ENCODE results near the gene ING1.
"Not testable (repeated sequence)": the region's sequence is repeated elsewhere in the genome, so short reads cannot be mapped to it uniquely, and the experiment has no call there.

Gene ING1

DNA sequence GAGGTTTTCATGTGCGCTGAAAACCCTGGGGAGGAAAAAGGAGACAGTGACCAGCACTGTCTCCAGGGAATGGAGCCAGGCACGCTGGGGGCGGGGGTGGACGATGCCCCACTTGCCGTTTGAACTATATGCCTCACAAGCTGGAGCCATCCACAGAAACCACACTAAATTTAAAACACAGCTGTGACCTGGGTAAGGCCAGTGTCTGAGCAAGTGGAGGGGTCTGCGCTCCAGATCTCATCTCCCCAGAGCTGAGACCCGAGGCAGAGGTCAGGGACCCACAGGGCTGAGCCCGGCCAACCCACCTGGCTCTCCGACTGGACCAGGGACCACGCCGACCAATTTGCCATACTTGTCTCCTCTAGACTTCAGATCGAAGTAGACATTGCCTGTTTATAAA lies 30.8 kb upstream of the ING1 start:
- H3K36me3 ChIP-seq (ENCODE audit: insufficient read depth, low read length), result peaks cover 45% of the 10 kb centered on the region
- no peaks in the 10 kb centered on the region for H3K9me3 ChIP-seq (ENCODE audit: low read length)
- H3K9ac ChIP-seq (ENCODE audit: low read length), result no peak overlapping the region
- no peak overlapping the region for H3K27ac ChIP-seq (ENCODE audit: low read depth, low read length)
- H3K4me1 ChIP-seq (ENCODE audit: insufficient read depth, low read length), result peaks cover 14% of the 10 kb centered on the region
- H3K27me3 ChIP-seq (ENCODE audit: control insufficient read depth in 1 of 2, insufficient read depth in 2 of 2, low read length in 2 of 2), result no peaks in the 10 kb centered on the region
- H3K4me3 ChIP-seq (ENCODE audit: low read depth in 1 of 2, low read length in 2 of 2), result no peak overlapping the region

DNA sequence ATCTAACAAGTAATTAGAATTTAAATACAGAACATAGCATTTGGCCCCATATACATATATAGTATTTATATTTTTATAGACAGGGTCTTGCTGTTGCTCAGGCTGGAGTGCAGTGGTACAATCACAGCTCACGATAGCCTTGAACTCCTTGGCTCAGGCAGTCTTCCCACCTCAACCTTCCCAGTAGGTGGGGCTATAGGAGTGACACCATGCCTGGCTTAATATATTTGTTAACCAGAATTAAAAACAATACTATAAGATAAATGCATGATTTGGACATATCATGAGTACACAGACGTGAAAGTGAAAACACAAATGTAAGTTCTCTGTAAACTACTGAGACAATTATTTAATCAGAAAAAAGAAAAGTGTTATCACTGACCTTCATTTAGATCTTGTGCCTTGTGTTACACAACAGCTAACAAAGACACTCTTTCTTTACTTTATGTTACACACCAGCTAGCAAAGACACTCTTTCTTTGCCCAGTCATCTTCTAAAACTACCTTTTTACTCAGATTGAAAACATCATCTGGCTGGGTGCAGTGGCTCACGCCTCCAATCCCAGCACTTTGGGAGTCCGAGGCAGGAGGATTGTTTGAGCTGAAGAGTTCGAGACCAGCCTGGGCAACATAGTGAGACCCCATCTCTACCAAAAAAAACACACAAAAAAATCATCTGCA lies 30.2 kb upstream of the ING1 start:
- H3K27ac ChIP-seq (ENCODE audit: low read depth, low read length), result peak overlapping the region; percentile 69
- H3K36me3 ChIP-seq (ENCODE audit: insufficient read depth, low read length), result peaks cover 46% of the 10 kb centered on the region
- no peak overlapping the region for H3K9ac ChIP-seq (ENCODE audit: low read length)
- no peak overlapping the region for H3K4me3 ChIP-seq (ENCODE audit: low read depth in 1 of 2, low read length in 2 of 2)
- H3K4me1 ChIP-seq (ENCODE audit: insufficient read depth, low read length), result peaks cover 14% of the 10 kb centered on the region
- H3K9me3 ChIP-seq (ENCODE audit: low read length), result no peaks in the 10 kb centered on the region
- no peaks in the 10 kb centered on the region for H3K27me3 ChIP-seq (ENCODE audit: control insufficient read depth in 1 of 2, insufficient read depth in 2 of 2, low read length in 2 of 2)

DNA sequence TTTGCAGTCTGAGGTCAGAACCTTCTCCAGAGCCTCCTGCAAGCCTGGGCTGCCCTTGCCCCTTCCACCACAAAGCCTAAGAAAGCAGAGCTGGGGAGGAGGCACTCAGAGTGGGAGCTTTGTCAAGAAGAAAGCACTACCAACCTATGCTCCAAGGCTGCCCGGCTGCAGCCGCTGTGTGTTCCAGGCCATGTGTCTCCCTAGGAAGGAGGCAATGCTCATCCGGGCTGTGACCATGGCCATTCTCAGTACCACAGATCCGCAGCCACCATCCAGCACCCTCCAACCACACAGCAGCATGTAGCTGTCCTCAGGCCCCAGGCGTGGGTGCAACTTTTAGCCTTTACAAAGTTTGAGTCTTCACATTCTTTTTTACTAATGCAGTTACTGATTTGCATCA lies 29.6 kb upstream of the ING1 start:
- Histone ChIP-seq H3K9ac (ENCODE audit: low read length) (peak overlapping the region; percentile 20), H3K27ac (ENCODE audit: low read depth, low read length) (peak overlapping the region; percentile 69), H3K27me3 (ENCODE audit: control insufficient read depth in 1 of 2, insufficient read depth in 2 of 2, low read length in 2 of 2) (no peaks in the 10 kb centered on the region), H3K4me1 (ENCODE audit: insufficient read depth, low read length) (peaks cover 14% of the 10 kb centered on the region), H3K4me3 (ENCODE audit: low read depth in 1 of 2, low read length in 2 of 2) (no peak overlapping the region), H3K36me3 (ENCODE audit: insufficient read depth, low read length) (peaks cover 42% of the 10 kb centered on the region), H3K9me3 (ENCODE audit: low read length) (no peaks in the 10 kb centered on the region)

DNA sequence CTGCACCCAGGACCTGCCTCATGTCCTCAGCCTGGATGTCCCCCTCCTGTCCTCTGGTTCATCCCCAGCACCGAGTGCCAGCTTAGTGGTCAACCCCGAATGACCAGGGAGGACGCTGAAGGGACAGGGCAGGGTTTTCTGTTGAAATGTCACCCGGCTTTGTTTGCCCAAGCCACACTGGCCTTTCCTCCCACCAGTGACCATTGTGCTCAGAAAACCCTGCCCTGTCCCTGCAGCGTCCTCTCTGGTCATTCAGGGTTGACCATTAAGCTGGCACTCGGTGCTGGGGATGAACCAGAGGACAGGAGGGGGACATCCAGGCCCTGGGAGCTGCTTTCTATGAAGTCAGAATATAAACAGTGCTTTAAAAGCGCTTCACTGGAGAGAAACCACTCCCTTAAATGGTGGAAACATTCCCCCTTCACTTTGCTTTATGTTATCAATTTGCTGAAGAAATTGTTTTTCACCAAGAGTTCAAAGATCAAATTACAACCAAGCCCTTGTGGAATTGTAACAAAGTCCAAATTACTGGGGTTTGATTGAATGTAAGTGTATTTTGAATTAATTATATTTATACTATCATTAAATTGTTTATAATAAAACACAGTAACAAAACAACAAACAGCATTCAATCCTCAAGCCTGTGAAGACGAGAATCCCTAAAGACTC lies 29.0 kb upstream of the ING1 start:
- Histone ChIP-seq H3K27ac (ENCODE audit: low read depth, low read length) (peak overlapping the region; percentile 64), H3K27me3 (ENCODE audit: control insufficient read depth in 1 of 2, insufficient read depth in 2 of 2, low read length in 2 of 2) (no peaks in the 10 kb centered on the region), H3K9me3 (ENCODE audit: low read length) (no peaks in the 10 kb centered on the region), H3K36me3 (ENCODE audit: insufficient read depth, low read length) (peaks cover 44% of the 10 kb centered on the region), H3K4me3 (ENCODE audit: low read depth in 1 of 2, low read length in 2 of 2) (no peak overlapping the region), H3K4me1 (ENCODE audit: insufficient read depth, low read length) (peaks cover 14% of the 10 kb centered on the region), H3K9ac (ENCODE audit: low read length) (peak overlapping the region; percentile 20)

DNA sequence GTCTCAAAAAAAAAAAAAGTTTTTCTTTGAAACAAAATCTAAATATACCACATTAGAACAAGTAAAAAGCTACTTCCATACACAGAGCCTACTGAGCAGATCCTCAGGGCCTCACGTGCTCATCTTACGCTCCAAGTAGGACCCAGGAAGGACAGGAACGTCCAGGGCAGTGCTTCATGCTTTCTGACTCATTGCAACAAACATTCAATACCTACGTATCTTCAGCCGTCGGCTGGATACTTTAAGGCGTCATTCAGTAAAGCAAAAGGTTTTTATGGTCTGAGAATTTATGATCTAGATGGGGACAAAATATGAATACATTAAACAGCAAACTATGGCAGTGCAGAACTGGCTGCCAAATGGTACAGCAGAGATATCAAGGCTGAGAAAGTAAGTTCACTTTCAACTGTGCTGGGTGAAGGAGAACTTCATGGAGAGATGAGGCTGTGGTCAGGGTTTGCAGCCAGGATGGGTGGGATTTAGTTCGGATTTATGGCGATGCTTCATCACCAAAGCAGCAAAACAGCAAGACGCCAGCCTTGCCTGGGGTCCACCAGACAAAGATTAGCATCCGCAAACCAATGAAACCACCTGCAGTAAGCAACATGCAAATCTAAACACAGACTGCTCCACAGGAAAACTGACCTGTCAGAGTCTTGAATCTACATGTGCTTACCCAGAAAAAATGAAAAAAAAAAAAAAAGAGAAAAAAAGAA lies 28.0 kb upstream of the ING1 start:
- Histone ChIP-seq H3K9me3 (ENCODE audit: low read length) (no peaks in the 10 kb centered on the region), H3K9ac (ENCODE audit: low read length) (no peak overlapping the region), H3K4me1 (ENCODE audit: insufficient read depth, low read length) (peaks cover 18% of the 10 kb centered on the region), H3K36me3 (ENCODE audit: insufficient read depth, low read length) (peaks cover 42% of the 10 kb centered on the region), H3K27me3 (ENCODE audit: control insufficient read depth in 1 of 2, insufficient read depth in 2 of 2, low read length in 2 of 2) (no peaks in the 10 kb centered on the region), H3K27ac (ENCODE audit: low read depth, low read length) (peak overlapping the region; percentile 64), H3K4me3 (ENCODE audit: low read depth in 1 of 2, low read length in 2 of 2) (no peak overlapping the region)

DNA sequence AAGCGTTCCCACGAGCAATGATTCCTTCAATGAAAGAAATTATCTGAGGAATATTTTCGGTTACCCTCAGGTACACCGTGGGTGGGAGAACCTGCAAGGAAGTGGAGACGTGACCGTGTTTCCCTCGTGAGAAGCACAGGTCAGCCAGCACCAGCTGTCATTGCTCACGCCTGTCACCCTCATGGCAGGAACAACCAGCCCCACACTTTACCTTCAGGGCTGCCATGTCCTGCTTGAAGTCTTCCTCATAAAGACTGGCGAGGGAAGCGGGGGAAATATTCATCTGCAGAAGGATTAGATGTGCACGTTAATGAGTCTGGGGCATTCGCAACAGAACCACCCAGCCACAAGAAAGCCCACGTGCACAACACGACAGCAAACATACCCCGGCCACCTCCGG lies 25.8 kb upstream of the ING1 start:
- Histone ChIP-seq H3K9me3 (ENCODE audit: low read length) (no peaks in the 10 kb centered on the region), H3K36me3 (ENCODE audit: insufficient read depth, low read length) (peaks cover 28% of the 10 kb centered on the region), H3K27me3 (ENCODE audit: control insufficient read depth in 1 of 2, insufficient read depth in 2 of 2, low read length in 2 of 2) (no peaks in the 10 kb centered on the region), H3K4me1 (ENCODE audit: insufficient read depth, low read length) (peaks cover 19% of the 10 kb centered on the region), H3K4me3 (ENCODE audit: low read depth in 1 of 2, low read length in 2 of 2) (no peak overlapping the region), H3K27ac (ENCODE audit: low read depth, low read length) (no peak overlapping the region), H3K9ac (ENCODE audit: low read length) (no peak overlapping the region)

DNA sequence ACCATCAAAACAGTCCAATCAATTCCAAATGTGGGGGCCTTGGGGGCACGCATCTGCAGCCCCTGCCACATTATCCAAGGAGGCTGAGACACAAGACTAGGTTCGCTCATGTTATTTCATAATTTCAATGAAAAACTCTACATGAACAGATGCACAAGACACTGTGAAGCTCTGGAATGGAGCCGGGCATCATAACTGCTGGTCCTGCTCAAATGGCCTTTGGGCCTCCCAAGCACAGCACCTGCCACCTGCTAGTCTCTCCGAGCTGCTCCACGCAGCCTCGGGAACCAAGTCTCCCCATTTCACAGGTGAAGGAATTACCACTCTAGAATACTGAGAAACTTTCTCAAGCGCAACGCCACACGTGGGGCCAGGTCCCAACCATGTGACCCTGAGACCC lies 24.5 kb upstream of the ING1 start:
- peak overlapping the region; percentile 16 for H3K27ac ChIP-seq (ENCODE audit: low read depth, low read length)
- no peak overlapping the region for H3K4me3 ChIP-seq (ENCODE audit: low read depth in 1 of 2, low read length in 2 of 2)
- no peaks in the 10 kb centered on the region for H3K9me3 ChIP-seq (ENCODE audit: low read length)
- H3K9ac ChIP-seq (ENCODE audit: low read length), result no peak overlapping the region
- H3K4me1 ChIP-seq (ENCODE audit: insufficient read depth, low read length), result peaks cover 15% of the 10 kb centered on the region
- peaks cover 26% of the 10 kb centered on the region for H3K36me3 ChIP-seq (ENCODE audit: insufficient read depth, low read length)
- H3K27me3 ChIP-seq (ENCODE audit: control insufficient read depth in 1 of 2, insufficient read depth in 2 of 2, low read length in 2 of 2), result no peaks in the 10 kb centered on the region

DNA sequence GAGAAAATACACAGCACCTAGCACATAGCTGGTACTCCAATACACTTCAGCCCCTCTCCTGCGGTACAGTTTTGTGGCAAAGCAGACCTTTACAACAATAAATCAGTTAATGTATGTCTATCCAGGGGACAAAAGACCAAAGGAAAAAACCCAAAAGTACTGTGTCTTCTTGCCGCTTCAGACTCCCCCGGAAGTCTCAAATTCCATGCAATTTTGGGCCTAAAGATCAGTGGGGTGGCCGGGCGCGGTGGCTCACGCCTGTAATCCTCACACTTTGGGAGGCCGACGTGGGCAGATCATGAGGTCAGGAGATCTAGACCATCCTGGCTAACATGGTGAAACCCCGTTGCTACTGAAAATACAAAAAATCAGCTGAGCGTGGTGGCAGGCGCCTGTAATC lies 23.8 kb upstream of the ING1 start:
- Histone ChIP-seq H3K27me3 (ENCODE audit: control insufficient read depth in 1 of 2, insufficient read depth in 2 of 2, low read length in 2 of 2) (no peaks in the 10 kb centered on the region), H3K4me3 (ENCODE audit: low read depth in 1 of 2, low read length in 2 of 2) (no peak overlapping the region), H3K9me3 (ENCODE audit: low read length) (no peaks in the 10 kb centered on the region), H3K9ac (ENCODE audit: low read length) (no peak overlapping the region), H3K27ac (ENCODE audit: low read depth, low read length) (no peak overlapping the region), H3K36me3 (ENCODE audit: insufficient read depth, low read length) (peaks cover 26% of the 10 kb centered on the region), H3K4me1 (ENCODE audit: insufficient read depth, low read length) (peaks cover 8% of the 10 kb centered on the region)

DNA sequence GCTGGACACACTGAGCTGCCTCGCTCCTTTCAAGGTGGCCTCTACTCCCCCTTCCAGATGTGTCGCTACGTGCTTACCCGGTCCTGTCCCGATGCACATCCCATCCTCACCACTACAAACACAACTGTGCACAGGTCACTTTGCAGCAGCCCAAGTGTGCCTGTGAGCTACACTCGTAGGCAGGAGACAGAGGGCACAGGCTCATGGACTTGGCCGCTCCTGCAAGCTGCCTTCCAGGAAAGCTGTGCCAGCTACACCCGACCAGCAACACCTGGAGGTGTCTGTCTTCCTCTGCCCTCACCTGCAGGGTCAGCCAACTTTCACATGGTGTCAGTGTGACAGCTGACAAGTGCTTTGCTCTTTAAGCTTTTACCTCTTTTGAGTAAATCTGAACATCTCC lies 23.0 kb upstream of the ING1 start:
- H3K4me3 ChIP-seq (ENCODE audit: low read depth in 1 of 2, low read length in 2 of 2), result no peak overlapping the region
- no peak overlapping the region for H3K9ac ChIP-seq (ENCODE audit: low read length)
- H3K27me3 ChIP-seq (ENCODE audit: control insufficient read depth in 1 of 2, insufficient read depth in 2 of 2, low read length in 2 of 2), result no peaks in the 10 kb centered on the region
- H3K36me3 ChIP-seq (ENCODE audit: insufficient read depth, low read length), result peaks cover 26% of the 10 kb centered on the region
- H3K9me3 ChIP-seq (ENCODE audit: low read length), result no peaks in the 10 kb centered on the region
- no peak overlapping the region for H3K27ac ChIP-seq (ENCODE audit: low read depth, low read length)
- H3K4me1 ChIP-seq (ENCODE audit: insufficient read depth, low read length), result peaks cover 5% of the 10 kb centered on the region

DNA sequence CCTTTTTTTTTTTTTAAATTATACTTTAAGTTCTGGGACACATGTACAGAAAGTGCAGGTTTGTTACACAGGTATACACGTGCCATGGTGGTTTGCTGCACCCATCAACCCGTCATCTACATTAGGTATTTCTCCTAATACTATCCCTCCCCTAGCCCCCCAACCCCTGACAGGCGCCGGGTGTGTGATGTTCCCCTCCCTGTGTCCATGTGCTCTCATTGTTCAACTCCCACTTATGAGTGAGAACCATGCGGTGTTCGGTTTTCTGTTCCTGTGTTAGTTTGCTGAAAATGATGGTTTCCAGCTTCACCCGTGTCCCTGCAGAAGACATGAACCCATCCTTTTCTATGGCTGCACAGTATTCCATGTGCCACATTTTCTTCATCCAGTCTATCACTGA lies 17.7 kb upstream of the ING1 start:
- H3K27me3 ChIP-seq (ENCODE audit: control insufficient read depth in 1 of 2, insufficient read depth in 2 of 2, low read length in 2 of 2); H3K9ac ChIP-seq (ENCODE audit: low read length); H3K4me1 ChIP-seq (ENCODE audit: insufficient read depth, low read length); H3K27ac ChIP-seq (ENCODE audit: low read depth, low read length); H3K9me3 ChIP-seq (ENCODE audit: low read length); H3K4me3 ChIP-seq (ENCODE audit: low read depth in 1 of 2, low read length in 2 of 2): not testable (repeated sequence)
- H3K36me3 ChIP-seq (ENCODE audit: insufficient read depth, low read length), result peaks cover 41% of the 10 kb centered on the region

DNA sequence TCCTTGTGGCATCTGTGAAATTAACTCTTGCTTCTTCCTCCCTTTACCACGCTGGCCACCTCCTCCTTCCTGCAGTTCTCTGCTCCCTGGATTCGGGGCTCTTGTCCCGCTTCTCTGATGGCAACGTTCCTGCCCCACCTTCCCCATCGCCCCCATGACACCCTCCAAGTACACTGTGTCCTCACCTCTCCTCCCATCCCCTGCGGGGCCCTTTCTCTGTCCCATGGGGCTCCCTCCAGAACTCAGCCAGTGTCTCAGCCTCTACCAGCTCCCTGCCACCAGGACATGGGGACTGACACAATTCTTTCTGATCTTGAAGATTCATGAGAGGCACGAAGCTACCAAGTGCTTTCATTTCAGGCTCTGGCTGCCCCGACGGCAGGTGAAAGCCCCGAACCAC lies 16.7 kb upstream of the ING1 start:
- no peaks in the 10 kb centered on the region for H3K4me1 ChIP-seq (ENCODE audit: insufficient read depth, low read length)
- H3K27me3 ChIP-seq (ENCODE audit: control insufficient read depth in 1 of 2, insufficient read depth in 2 of 2, low read length in 2 of 2), result no peaks in the 10 kb centered on the region
- peaks cover 47% of the 10 kb centered on the region for H3K36me3 ChIP-seq (ENCODE audit: insufficient read depth, low read length)
- H3K9ac ChIP-seq (ENCODE audit: low read length), result no peak overlapping the region
- no peaks in the 10 kb centered on the region for H3K9me3 ChIP-seq (ENCODE audit: low read length)
- no peak overlapping the region for H3K27ac ChIP-seq (ENCODE audit: low read depth, low read length)
- no peak overlapping the region for H3K4me3 ChIP-seq (ENCODE audit: low read depth in 1 of 2, low read length in 2 of 2)
